Sigmoid colon (tissue), 7 donors: ENCODE measurements around the gene G6PC1. TPM values are rescaled to one million over a fixed set of nuclear protein-coding genes. Genes with fewer than 3 reads are reported as not detected.

Source experiments
- DNase-seq: peaks from one replicate; pipeline ENCODE4 v3.0.0-alpha.2; 2019
- H3K27ac ChIP-seq, 4 donors: fragments of 200-600 bp; sonication (generic); one replicate each; pipeline ENCODE4 v1.5.1; 2016 to 2019; ENCODE audit warnings: mild to moderate bottlenecking in 1 of 4
- H3K27me3 ChIP-seq, 3 donors: fragments of 200-600 bp; sonication (generic); one replicate each; pipeline ENCODE4 v1.5.1; 2019; ENCODE audit warnings: mild to moderate bottlenecking in 1 of 3
- H3K36me3 ChIP-seq, 4 donors: fragments of 200-600 bp; sonication (generic); one replicate each; pipeline ENCODE4 v1.5.1; 2016 to 2019
- H3K4me1 ChIP-seq, 4 donors: fragments of 200-600 bp; sonication (generic); one replicate each; pipeline ENCODE4 v1.5.1; 2017 to 2019
- H3K4me3 ChIP-seq, 4 donors: fragments of 200-600 bp; sonication (generic); one replicate each; pipeline ENCODE4 v1.5.1; 2017 to 2019; ENCODE audit warnings: mild to moderate bottlenecking in 2 of 4, moderate library complexity in 1 of 4
- H3K9me3 ChIP-seq, 4 donors: fragments of 200-600 bp in 3 of 4; sonication (generic) in 3 of 4; one replicate each; pipeline versions ENCODE4 v1.5.1 to v1.6.1; 2013 to 2019
- CTCF ChIP-seq, 4 experiments: fragments of 450-650 bp in 3 of 4; fragments of 200-600 bp in 1 of 4; IDR thresholded peaks; one replicate each; pipeline ENCODE4 v1.5.1; 2016 to 2019; ENCODE audit warnings: antibody characterized with exemption in 4 of 4, mild to moderate bottlenecking in 3 of 4, moderate library complexity in 2 of 4
- EP300 ChIP-seq, 4 donors: sonication (generic); formaldehyde crosslinking; IDR thresholded peaks; one replicate each; pipeline ENCODE4 v1.6.1; 2017; ENCODE audit warnings: antibody characterized with exemption in 4 of 4
- POLR2A ChIP-seq, 2 donors: fragments of 450-650 bp; IDR thresholded peaks; one replicate each; pipeline ENCODE4 v1.6.1; 2016; ENCODE audit warnings: antibody characterized with exemption in 2 of 2, mild to moderate bottlenecking in 2 of 2, moderate library complexity in 2 of 2
- POLR2AphosphoS5 ChIP-seq, 4 donors: sonication (generic); formaldehyde crosslinking; IDR thresholded peaks; one replicate each; pipeline ENCODE4 v1.6.1; 2017; ENCODE audit warnings: antibody characterized with exemption in 4 of 4
- WGBS, 2 donors: extraction: QIAGEN DNeasy Blood & Tissue Kit; methylation state at CpG; one replicate each; pipeline ENCODE4 v1.1.7; 2013; 5-methylcytosine and 5-hydroxymethylcytosine counted together
- intact Hi-C: fragments of 100-400 bp; cut with DNase I; formaldehyde crosslinking; loops from one replicate; pipeline ENCODE4 v1.15.1; 2023
- polyA plus RNA-seq, 3 donors: library from polyadenylated mRNA; stranded (reverse); fragments of 200-250 nt; gene quantifications; one replicate each; pipeline ENCODE4 v1.2.3, GENCODE V29; 2013
- total RNA-seq, 4 donors: library from RNA; depleted of rRNA; stranded (reverse); fragments of >200 nt; gene quantifications; one replicate each; pipeline ENCODE4 v1.1.0, GENCODE V29; 2016
- donor health status: healthy with polysubstance abuse.
- donor health status: Bipolar disorder and iron deficiency.
- donor health status: healthy.

The G6PC1 gene
- total and polyA plus RNA-seq, 7 donors, result 0.23 TPM; not detected in 6

- H3K4me1 ChIP-seq, result no peaks in the 10 kb centered on the region
- no peak overlapping the region for H3K27ac ChIP-seq
- H3K27me3 ChIP-seq, result no peaks in the 10 kb centered on the region
- intact Hi-C loops, result no loop called here
- no peak overlapping the region for H3K4me3 ChIP-seq
- H3K9me3 ChIP-seq, result no peaks in the 10 kb centered on the region
- TF ChIP-seq CTCF (IDR thresholded peaks at IDR 0.05) (no peak), POLR2AphosphoS5 (IDR thresholded peaks at IDR 0.05) (no peak), POLR2A (IDR thresholded peaks at IDR 0.05) (no peak), EP300 (IDR thresholded peaks at IDR 0.05) (no peak)
- DNase-seq, result no peak
- WGBS, 2 donors, result 78 to 90% methylated on average over 10 of the region's 10 CpGs
- H3K36me3 ChIP-seq, result no peaks in the 10 kb centered on the region
Observed at GRCh38 chr17:42901535-42902229, 1.1 kb downstream of the G6PC1 start.

DNA sequence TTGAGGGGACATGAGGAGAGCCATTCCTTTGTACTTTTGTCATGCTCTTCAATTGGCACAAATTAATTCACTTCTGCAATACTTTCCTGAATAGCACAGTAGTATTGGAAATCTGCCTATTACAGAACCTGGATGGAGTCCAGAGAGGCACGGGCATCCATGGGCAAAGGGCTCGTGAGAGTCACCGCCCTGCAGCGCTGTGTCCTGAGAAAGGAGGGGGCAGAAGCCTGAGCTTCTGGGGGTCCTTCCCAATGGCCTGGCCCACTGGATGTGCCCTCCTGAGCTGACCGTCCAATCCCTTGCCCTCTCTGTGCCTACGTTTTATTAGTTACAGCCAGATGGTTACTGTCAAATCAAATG is 3.5 kb downstream of the G6PC1 start:
- no peaks in the 10 kb centered on the region for H3K4me1 ChIP-seq
- no peaks in the 10 kb centered on the region for H3K36me3 ChIP-seq
- intact Hi-C loops, result no loop called here
- H3K4me3 ChIP-seq, result no peak overlapping the region
- WGBS, 2 donors, result 31 to 68% methylated on average over 6 of the region's 6 CpGs
- no peak for DNase-seq
- no peak overlapping the region for H3K27ac ChIP-seq
- no peaks in the 10 kb centered on the region for H3K9me3 ChIP-seq
- TF ChIP-seq POLR2AphosphoS5 (IDR thresholded peaks at IDR 0.05) (no peak), POLR2A (IDR thresholded peaks at IDR 0.05) (no peak), CTCF (IDR thresholded peaks at IDR 0.05) (no peak), EP300 (IDR thresholded peaks at IDR 0.05) (no peak)
- no peaks in the 10 kb centered on the region for H3K27me3 ChIP-seq

DNA sequence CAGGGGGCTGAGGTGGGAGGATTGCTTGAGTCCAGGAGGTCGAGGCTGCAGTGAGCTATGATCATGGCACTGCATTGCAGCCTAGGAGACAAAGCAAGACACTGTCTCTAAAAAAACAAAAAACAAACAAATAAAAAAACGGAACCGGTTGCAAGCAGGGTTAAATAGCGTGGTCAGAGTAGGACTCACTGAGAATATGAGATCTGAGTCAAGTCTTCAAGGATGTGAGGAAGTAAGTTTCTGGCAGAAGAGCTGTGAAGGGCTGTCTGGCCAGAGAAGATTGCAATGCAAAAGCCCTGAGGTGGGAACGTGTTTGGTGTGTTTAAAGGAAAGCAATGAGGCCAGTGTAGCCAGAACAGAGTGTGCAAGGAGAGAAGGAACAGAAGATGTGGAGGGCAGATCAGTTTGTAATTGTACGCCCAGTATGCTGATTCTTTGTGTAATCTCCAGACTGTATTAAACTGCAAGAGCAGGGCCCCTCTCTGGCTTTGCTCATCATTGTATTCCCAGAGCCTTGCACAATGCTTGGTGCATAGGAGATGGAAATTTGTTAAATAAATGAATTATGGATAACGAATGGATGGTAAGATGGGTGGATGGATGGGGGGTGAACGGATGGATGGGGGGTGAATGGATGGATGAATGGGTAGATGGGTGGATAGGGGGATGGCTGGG is 6.3 kb downstream of the G6PC1 start:
- Histone ChIP-seq H3K27ac (no peak overlapping the region), H3K9me3 (no peaks in the 10 kb centered on the region), H3K4me1 (no peaks in the 10 kb centered on the region), H3K27me3 (no peaks in the 10 kb centered on the region), H3K4me3 (no peak overlapping the region), H3K36me3 (no peaks in the 10 kb centered on the region)
- TF ChIP-seq EP300 (IDR thresholded peaks at IDR 0.05), result no peak
- TF ChIP-seq POLR2A (IDR thresholded peaks at IDR 0.05), result no peak
- TF ChIP-seq CTCF (IDR thresholded peaks at IDR 0.05), result no peak
- TF ChIP-seq POLR2AphosphoS5 (IDR thresholded peaks at IDR 0.05), result no peak
- DNase-seq, result no peak
- intact Hi-C loops, result no loop called here
- 40 to 72% methylated on average over 8 of the region's 8 CpGs for WGBS, 2 donors

DNA sequence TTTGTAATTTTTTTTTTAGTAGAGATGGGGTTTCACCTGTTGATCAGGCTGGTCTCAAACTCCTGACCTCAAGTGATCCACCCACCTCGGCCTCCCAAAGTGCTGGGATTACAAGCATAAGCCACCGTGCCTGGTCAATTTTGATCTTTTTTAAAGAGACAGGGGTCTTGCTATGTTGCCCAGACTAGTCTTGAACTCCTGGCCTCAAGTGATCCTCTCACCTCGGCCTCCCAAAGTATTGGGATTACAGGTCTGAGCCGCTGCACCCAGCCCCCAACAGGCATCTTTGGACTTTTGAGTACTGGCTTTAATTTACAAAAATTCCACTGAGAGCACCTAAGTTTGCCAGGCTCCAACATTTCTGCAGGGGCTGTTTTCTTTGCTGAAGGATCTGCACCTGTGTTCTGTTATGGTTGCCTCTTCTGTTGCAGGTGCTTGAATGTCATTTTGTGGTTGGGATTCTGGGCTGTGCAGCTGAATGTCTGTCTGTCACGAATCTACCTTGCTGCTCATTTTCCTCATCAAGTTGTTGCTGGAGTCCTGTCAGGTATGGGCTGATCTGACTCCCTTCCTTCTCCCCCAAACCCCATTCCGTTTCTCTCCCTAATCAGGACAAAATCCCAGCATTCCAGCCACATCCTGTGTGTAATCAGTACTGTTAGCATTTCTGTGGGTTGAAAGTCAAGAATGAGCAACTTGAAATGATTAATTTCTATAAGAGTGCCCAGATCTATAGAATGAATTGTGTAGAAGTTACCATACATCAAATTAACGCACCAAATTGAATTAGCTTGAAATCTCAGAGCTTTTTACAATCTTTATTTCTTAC is 8.5 kb downstream of the G6PC1 start:
- Histone ChIP-seq H3K27me3 (no peaks in the 10 kb centered on the region), H3K36me3 (no peaks in the 10 kb centered on the region), H3K4me3 (no peak overlapping the region), H3K4me1 (no peaks in the 10 kb centered on the region), H3K9me3 (no peaks in the 10 kb centered on the region), H3K27ac (no peak overlapping the region)
- TF ChIP-seq EP300 (IDR thresholded peaks at IDR 0.05) (no peak), CTCF (IDR thresholded peaks at IDR 0.05) (no peak), POLR2AphosphoS5 (IDR thresholded peaks at IDR 0.05) (no peak), POLR2A (IDR thresholded peaks at IDR 0.05) (no peak)
- DNase-seq, result no peak
- WGBS, 2 donors, result 47 to 77% methylated on average over 7 of the region's 7 CpGs
- intact Hi-C loops, result no loop called here
